UCSD-AML1 (cell line): ENCODE results near the gene PMIS2.
"Not testable (repeated sequence)": the region's sequence is repeated elsewhere in the genome, so short reads cannot be mapped to it uniquely, and the experiment has no call there.

Experiments
- DNase-seq: peaks from one replicate; lab custom pipeline; 2025; ENCODE audit not compliant: unreplicated experiment; lab: John Stamatoyannopoulos, UW

The PMIS2 gene

GRCh38 chr19:35587321-35587720 is 1.3 kb downstream of the PMIS2 start:
- DNase-seq = no peak

GRCh38 chr19:35590875-35591274 is 4.9 kb downstream of the PMIS2 start:
- no peak for DNase-seq

- DNase-seq = peak; percentile 23
These were observed 6.3 kb downstream of the PMIS2 start for GRCh38 chr19:35592226-35592625.

- DNase-seq = not testable (repeated sequence)
These were observed 9.1 kb downstream of the PMIS2 start for GRCh38 chr19:35595026-35595425.

GRCh38 chr19:35595928-35596327 is 10.0 kb downstream of the PMIS2 start:
- DNase-seq = no peak

GRCh38 chr19:35596366-35596999 is 10.5 kb downstream of the PMIS2 start:
- no peak for DNase-seq

GRCh38 chr19:35601971-35602370 is 16.0 kb downstream of the PMIS2 start:
- no peak for DNase-seq

GRCh38 chr19:35604436-35604835 is 18.5 kb downstream of the PMIS2 start:
- not testable (repeated sequence) for DNase-seq

- DNase-seq = not testable (repeated sequence)
These were observed 21.2 kb downstream of the PMIS2 start for GRCh38 chr19:35607170-35607569.

- DNase-seq = no peak
These were observed 21.7 kb downstream of the PMIS2 start for GRCh38 chr19:35607661-35608060.

GRCh38 chr19:35608251-35608650 is 22.3 kb downstream of the PMIS2 start:
- DNase-seq = no peak

- DNase-seq = peak; percentile 47
These were observed 23.9 kb downstream of the PMIS2 start for GRCh38 chr19:35609851-35610353.

- no peak for DNase-seq
These were observed 26.2 kb downstream of the PMIS2 start for GRCh38 chr19:35612224-35612558.

GRCh38 chr19:35612559-35613321 is 26.8 kb downstream of the PMIS2 start, which contains the start of gene HAUS5:
Gene HAUS5 (plus strand): TSS chr19:35612735. CDS start chr19:35612795, 60 bp downstream.
- DNase-seq = peak; percentile 94

GRCh38 chr19:35613574-35613973 is 27.6 kb downstream of the PMIS2 start:
- DNase-seq = no peak

- DNase-seq = no peak
These were observed 29.1 kb downstream of the PMIS2 start for GRCh38 chr19:35615036-35615435.

- no peak for DNase-seq
These were observed 32.9 kb downstream of the PMIS2 start for GRCh38 chr19:35618857-35619256.

- no peak for DNase-seq
These were observed 33.4 kb downstream of the PMIS2 start for GRCh38 chr19:35619290-35619923.

GRCh38 chr19:35620001-35620400 is 34.0 kb downstream of the PMIS2 start:
- no peak for DNase-seq

GRCh38 chr19:35621708-35622107 is 35.7 kb downstream of the PMIS2 start:
- no peak for DNase-seq

GRCh38 chr19:35622750-35623149 is 36.8 kb downstream of the PMIS2 start:
- no peak for DNase-seq
